ENCODE data around the gene TXNRD2.

TXNRD2 gene

DNA sequence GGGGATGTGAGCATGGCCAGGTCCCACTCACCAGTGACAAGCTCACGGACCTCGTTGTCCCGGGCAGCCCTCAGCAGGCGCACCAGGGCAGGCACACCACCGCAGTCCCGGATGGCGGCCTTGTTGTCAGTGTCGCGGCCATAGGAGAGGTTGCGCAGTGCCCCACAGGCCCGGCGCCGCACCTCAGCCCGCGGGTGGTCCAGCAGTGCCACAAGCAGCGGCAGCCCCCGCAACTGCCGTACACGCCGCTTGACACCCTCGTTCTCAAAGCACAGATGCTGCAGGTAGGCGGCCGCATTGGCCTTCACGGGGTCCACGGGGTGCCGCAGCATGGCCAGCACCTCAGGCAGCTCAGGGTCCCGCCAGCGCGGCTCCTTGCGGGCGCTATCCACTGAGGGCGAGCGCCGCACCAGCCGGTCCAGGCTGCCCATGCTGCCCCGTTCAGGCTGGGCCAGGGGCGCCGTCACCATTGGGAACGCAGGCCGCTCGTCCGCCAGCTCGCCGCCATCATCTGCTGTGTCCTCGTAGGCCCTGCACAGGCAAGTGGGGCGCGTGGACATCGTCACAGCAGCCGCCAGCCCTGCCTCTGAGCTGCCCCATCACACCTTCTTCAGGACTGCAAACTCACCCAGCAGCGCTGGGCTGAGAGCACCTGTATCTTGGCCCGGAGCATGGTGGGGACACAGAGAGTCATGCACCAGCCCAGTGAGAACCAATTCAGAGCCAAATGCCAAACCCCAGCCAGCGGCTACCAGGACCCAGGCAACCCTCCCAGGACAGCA is 38.3 kb upstream of the TXNRD2 start:
- no peak for DNase-seq

DNA sequence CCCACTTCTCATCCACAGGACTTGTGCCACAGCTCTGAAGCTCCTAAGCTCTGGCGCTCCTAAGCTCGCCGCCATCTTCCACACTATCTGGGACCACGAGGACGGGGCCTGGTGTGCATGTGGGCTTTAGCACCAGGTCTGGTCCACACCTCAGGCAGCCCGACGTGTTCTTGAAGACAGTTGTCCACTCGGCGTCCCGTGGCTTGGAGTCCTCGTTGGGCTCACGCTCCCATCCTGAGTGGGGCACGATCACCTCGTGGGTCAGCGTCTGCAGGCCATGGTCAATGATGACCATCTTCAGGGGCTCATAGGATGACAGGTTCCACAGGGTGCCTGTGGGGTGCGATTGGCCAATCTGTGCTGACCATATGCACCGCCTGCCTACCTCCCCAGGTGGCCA is 37.1 kb upstream of the TXNRD2 start:
- no peak for DNase-seq

DNA sequence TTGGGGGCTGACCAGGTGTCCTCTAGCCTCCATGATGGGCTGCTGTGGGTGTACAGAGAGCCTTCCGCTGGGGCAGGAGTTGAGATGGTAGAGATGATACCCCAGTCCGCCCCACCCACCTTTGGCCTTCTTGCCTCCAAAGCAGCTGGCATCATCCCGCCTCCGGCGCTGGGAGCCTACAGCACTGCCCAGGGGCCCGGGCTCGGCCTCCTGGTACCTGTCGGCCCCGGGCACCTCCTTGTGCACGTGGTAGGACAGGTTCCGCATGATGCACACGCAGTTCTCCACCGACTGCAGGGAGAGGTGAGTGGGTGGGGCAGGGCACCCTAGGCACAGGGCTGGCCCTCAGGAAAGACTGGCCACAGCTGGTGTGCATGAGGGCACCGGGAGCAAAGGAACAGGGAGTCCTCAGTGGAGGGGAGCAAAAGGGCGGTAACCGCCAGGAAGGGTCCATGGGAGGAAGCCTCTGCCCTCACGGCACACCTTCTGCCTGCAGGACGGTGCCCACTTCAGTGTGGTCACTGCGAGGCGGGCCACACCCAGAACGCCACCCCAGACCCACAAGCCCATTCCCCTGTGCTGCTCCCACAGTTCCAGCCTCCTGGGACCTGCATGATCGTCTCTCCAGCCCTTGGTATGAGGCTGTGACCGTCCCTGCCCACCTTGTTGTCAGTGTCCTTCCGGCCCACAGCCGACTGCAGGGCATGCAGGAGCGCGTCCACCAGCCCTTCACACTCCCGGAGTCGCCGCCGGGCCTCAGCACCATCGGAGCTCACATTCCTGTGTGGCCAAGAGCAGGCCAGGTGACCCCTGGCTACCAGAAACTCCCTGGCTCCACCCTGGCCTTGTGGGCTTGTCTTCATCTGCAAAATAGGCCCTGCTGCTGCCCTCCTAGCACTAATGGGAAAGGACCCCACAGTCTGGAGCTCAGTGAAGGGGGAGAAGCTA is 36.0 kb upstream of the TXNRD2 start:
- DNase-seq = no peak

DNA sequence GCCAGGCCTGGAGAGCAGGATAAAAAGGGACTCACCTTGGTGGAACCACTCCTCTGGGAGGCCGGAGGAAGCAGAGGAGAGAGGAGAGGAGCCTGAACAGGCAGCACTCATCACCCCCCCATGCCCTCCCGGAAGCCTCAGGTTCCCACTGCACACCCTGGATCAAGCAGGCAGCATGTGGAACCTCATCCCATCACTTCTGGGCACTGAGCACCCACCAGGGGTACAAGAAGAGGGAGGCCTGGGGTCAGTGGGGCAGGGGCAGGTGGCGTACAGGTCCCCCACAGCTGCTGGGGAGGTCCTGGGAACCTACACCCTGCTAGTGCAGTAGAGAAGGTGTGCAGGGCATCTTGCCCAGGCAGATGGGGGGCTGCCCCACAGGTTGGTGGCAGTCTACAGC is 35.1 kb upstream of the TXNRD2 start:
- DNase-seq = no peak

DNA sequence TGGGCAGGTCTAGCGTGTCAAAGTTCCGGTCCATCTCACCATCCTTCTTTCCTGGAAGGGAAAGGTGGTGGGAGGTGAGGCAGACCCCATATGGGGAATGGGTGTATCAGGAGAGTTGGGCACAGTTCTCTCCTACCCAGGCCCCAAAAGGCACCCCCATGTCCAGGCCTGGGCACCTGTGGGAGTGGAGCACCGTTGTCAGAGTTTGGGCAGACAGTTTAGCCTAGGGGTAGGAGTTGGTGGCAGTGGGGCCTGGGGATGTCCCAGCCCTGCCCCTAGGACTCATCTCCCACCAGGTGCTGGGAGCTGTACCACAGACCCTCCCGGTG is 34.1 kb upstream of the TXNRD2 start:
- no peak for DNase-seq

DNA sequence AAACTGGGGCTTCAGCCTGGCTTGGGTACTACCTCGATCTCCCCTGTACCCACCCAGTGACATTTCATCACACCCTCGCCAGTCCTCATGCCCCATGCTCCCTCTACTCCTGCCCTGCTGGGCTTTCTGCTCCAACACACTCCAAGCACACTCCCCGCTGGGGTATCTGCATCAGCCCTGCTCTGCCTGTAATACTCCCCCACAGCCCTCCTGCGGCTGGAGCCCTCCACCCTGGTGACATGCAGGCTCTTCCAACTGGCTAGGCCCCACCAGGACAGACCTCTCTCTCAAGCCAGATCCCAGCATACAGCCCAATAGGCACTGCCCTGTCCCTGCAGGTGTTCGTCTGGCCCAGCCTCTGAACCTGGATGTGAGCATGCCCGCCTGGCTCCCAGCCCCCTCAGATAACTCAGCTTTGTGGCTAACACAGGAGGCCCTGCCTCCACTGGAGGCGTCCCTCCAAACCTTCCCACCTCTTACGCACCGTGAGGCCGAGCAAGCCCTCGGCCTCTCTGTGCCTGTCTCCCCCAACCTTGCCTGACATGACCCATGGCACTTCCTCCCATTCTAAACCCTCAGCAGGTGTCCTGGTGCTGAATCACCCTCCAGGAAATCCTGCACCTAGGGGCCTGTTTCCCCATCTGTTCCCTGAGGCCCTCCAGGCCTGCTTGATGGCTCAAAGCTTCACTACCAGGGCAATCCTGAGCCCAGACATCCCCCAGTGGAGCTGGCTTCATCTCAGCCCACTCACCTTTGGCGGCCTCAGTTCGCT is 33.5 kb upstream of the TXNRD2 start:
- peak in 1 of 2 experiments; percentile 28 for DNase-seq

DNA sequence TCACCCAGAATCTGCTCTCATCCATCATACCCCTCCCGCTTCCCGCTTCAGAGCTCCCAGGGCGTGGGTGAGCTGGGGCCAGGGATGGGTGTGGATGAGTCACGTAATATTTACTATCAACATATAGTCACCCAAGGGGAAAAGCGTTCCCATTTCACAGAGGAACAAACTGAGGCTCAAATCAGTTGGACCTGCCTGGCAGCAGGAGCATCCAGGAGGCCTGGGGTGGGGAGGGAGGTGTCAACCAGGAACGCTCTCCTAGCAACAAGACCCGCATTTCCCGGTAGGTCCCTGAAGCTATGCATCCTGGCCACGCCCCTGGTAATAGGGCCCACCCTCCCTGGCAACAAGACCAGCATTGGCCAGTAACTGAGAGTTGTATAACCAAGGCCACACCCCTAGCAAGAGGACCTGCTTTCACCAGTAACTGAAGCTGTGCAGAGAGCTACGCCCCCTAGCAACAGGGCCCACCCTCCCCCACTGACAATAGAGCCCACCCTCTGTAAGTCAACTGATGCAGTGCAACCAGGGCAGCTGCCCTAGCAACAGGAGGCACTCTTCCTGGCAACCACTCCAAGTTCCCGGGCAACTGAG is 32.7 kb upstream of the TXNRD2 start:
- DNase-seq = peak; percentile 29 to 62

DNA sequence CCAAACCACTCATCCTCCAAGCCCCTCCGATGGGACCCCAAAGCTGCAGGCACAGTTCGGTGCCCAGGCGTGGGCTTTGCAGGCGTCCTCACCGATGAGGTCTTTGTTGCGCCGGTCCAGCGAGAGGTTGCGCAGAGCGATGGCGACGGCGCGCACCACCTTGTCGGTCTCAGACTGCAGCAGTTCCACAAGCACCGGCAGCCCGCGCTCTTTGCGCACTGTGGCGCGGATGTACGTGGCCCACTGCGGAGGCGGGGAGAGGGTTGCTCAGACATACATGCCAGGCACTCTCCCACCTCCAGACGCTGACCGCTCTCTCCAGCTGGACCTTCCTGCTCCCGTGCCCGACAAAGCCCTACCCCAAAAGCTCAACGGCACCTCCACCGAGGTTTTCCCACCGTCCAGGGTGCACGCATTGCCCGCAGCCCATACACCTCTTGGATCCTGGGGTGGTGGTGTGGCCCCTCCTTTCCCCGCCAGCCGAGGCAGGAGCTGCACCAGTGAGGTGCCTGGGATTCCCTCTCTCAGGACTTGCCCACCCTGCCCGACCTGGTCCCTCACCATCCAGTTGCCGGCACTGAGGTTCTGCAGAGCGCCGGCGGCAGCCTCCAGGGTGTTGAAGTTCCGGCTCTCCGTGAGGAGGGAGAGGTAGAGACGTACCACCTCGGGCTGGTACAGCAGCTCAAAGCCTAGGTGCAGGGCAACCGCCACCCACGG is 32.1 kb upstream of the TXNRD2 start:
- no peak for DNase-seq

DNA sequence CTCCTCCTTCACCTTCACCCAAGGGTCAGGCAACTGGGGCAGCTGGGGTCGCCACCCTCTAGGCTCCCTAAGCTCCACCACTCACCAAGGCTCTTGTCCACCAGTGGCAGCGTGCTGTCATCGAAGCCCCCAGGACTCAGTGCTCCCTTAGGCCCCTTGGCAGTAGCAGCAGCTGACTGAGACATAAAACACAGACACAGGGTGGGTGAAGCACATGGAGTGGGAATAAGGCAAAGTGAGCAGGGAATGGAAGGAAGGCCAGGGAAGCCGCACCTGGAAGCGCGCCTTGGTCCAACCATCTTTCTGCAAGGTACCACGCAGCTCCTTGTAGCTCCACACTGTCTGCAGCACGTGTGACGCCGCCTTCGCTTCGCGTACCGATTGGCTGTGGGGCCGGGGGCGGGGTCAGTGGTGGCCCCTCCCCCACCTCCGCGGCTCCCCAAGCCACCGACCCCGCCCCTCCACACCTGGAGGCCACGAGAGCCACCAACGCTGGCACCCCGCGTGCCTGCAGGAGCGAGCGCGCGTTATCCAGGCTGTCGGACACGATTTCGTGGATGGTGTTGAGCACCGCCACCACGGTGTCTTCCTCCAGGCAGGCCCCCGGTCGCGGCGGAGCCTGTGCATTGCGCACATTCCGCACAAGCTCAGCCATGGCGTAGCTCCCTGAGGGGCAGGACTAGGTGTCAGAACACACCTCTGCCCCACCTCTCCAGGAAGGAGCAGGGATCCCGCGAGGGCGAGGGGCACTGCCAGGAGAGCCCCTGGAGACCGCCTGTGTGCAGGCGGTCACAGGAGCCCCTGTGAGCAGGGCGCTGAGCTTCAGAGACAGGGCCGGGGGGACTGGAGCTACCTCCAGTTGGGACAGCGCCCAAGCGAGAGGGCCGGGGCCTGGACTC is 31.3 kb upstream of the TXNRD2 start:
- DNase-seq = no peak

DNA sequence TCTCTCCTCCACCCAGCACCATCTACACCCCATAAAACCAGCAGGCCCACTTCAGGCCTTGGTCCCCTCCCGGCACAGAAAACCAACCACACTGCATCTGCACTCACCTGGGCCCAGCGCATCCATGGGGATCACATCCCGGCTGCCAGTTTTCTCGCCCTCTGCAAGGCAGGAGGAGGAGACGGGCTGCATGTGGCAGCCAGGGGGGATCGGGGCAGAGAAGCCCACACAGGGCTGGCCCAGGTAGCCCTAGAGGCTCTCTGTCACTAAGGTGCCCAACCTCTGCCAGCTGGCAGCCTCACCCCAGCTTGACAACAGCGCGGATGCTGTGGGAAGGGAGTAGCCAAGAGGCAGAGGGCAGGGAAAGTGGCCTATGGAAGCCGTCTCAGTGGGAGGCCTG is 30.6 kb upstream of the TXNRD2 start:
- no peak for DNase-seq

DNA sequence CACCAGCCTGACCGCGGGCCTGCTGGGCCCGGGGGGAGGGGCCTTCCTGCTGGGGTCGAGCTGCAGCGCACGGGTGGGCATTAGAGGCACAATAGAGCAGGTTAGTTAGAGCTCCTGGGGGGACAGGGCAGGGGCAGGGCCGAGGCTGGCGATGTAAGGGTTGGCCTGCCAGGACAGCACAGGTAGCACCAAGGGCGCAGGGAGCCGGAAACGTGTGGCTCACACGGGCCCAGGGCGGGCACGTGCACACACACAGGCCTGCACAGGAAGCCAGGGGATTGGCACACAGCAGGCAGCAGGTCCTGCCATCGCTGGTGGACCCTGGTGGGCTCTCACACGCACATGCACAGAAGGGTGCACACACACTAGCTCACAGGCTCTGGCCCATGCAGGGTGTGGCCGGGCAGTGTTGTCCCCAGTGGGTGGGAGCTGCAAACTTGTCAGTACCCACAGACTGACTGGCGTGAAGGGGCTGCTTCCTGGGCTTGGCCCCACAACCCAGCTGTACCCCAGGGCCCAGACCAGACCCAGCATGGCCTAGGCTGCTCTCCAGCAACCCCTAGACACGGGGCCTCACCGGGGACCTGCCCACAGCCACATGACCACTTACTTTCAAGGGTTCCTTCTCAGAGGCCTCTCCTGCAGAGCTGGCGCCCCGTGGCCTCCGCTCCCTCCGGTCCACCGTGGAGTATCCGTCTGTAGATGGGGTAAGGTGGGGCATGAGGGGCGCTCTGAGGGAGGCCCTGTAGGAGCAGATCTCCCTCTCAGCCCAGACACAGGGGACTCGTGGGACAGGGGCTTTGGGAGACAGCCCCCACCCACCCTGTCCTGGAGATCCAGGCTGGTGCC is 29.9 kb upstream of the TXNRD2 start:
- no peak for DNase-seq

DNA sequence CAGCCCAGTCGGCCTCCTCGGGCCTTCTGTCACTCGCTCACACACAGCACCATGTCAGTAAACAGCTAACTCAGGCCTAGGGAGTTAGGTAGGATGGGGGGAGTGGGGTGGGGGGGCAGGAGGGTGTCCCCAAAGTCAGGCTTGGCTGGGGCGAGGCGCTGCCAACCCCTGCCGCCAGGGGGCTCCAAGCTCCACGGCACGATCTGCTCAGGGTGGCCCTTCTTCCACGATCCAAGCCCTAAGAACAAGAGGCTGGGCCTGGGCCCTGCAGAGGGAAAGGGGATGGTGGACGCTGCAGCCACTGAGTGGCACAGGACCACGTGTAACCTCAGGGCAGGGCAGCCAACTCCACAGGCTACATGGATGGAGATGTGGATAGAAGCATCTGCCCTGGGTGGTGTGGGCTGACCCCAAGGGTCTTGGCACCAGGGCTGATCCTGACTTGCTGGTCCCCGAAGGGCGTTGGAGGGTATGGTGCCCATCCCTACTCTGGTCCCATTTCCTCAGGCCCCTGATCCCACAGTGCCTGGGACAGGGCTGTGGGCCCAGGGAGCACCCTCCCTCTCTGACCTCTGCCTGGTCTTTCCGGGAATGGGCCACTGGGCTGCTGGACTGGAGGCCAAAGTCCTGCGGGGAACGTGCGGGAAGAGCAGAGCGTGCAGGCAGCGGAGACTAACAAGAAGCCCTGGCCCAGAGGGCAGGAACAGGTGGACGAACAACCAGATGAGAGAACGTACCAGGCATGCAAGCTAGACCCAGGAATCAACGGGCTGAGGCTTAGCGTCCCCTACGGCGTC is 29.1 kb upstream of the TXNRD2 start:
- peak in 1 of 2 experiments; percentile 31 for DNase-seq

DNA sequence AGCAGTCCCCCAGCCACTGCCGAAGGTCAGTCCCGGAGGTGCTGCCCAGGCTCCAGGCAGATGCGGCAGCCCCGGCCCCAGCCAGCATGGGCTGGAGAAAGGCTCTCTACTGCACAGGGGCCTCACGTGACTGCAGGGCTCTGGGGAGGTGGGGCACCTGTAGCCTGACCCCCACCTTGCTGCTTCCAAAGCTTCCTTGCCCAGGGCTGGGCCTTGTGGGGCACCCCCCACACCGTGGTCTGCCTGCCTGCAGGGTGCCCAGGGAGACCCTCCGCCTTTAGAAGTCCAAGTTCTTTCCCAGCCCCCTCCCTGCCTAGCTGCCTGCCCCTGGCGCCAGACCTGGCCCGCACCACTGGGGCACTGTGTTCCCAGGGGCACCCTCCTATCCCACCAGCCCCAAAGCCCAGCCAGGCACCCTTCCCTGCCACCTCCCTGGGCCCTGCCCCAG is 28.4 kb upstream of the TXNRD2 start:
- no peak for DNase-seq

DNA sequence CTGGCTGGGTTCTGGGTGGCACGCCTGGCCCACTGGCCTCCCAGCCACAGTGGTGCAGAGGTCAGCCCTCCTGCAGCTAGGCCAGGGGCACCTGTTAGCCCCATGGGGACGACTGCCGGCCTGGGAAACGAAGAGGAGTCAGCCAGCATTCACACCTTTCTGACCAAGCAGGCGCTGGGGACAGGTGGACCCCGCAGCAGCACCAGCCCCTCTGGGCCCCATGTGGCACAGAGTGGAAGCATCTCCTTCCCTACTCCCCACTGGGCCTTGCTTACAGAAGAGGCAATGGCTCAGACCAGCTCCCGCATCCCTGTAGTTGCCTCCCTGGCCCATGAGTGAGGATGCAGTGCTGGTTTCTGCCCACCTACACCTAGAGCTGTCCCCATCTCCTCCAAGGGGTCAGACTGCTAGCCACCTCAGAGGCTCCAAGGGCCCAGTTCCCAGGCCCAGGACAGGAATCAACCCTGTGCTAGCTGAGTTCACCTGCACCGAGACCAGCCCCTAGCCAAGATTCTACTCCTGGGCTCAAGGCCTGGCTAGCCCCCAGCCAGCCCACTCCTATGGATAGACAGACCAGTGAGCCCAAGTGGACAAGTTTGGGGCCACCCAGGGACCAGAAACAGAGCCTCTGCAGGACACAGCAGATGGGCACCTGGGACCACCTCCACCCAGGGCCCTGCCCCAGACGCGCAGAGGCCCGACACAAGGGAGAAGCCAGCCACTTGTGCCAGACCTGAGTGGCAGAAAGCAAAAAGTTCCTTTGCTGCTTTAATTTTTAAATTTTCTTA is 27.7 kb upstream of the TXNRD2 start:
- DNase-seq = no peak

DNA sequence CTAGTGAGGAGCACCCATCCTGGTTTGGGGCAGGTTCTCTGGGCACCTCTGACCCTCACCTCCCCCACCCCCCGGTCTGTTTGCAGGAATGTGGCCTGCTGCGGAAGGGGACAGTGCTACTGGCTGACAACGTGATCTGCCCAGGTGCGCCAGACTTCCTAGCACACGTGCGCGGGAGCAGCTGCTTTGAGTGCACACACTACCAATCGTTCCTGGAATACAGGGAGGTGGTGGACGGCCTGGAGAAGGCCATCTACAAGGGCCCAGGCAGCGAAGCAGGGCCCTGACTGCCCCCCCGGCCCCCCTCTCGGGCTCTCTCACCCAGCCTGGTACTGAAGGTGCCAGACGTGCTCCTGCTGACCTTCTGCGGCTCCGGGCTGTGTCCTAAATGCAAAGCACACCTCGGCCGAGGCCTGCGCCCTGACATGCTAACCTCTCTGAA is 26.9 kb upstream of the TXNRD2 start:
- no peak for DNase-seq

DNA sequence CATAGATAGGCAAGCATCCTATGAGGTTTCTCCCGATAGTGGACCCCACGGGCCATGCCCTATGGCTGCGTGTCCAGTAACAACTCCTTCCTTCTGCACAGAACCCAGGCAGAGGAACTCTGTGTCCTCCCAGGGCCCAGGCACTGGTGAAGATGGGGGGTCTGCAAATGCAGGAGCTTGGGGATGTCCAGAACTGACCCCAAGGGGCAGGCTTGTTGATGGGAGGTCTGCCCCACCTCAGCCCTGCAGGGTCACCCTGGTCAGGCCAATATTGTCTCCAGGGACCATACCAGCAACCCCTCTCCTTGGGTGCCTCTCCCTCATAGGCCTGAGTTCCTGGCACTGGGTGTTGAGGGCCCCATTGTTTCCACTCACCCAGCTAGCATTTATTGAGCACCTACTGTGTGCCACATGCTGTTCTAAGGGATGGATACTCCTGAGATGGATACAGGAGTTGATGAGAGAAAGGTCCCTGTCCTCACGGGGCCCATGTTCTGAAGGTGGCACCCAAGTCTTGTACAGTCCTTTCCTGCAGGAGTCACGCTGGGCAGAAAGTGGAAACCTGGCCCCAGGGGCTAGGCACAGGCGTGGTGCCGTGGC is 26.3 kb upstream of the TXNRD2 start:
- no peak for DNase-seq

DNA sequence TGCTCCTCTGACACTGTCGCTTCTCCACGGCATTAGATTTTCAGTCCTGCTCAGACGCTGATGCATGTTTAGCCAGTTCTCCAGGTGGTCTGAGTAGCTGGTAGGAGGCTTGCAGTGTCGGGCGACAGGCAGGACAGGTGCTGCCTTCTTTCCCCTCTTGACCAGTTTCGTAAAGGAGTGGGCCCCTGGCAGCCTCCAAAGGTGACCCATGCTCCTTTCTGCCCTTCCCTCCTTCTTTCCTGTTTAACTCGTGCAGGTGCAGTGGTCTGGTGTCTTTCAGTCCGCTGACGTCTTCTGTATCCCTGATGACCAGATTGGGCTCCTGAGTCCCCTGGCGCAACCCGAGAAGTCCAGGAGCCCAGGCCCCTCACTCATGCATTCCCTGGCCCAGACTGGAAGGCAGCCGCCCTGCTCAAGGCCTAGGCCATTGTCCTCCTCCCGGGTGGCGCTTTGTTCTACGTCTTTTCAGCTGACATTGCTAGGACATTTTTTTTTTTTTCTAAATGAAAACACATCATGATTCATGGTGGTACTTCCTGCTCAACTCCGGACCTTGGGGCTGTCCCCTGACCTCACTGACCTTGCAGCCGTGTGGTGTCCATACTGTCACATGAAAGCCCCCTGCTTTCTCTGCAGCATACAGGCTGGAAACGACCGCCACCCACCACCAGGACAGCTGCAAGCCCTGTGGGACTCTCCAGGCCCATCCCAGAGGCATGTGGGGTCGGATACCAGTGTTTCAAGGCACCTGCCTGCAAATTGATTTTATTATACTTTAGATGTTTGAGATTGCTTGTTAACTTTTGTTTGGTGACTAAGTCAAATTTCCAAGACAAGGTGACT is 25.5 kb upstream of the TXNRD2 start:
- DNase-seq = no peak

All from SW 1271 (cell line).